ENCODE data around the gene NRGN.

GRCh38 chr11:124769806-124770774 lies 30.3 kb downstream of the NRGN start:
- TF ChIP-seq CTCF (IDR thresholded peaks at IDR 0.05 in 4 of 5, conservative IDR thresholded peaks at IDR 0.05 in 1 of 5), result no peak
- TF ChIP-seq POLR2A (IDR thresholded peaks at IDR 0.05), result no peak
